Smooth muscle cell (in vitro differentiated cells): ENCODE data around the gene STARD7. TPM values are rescaled to one million over a fixed set of nuclear protein-coding genes. Genes with fewer than 3 reads are reported as not detected.

Experiments used
- DNase-seq: peaks from one replicate; lab custom pipeline; 2025; ENCODE audit not compliant: unreplicated experiment; lab: John Stamatoyannopoulos, UW
- H2AFZ ChIP-seq: fragments of 200-600 bp; sonication (generic); 2 replicates; pipeline ENCODE4 v1.6.0; 2016; ENCODE audit warnings: antibody characterized with exemption, low read depth, mild to moderate bottlenecking
- H3F3A ChIP-seq: fragments of 200-600 bp; sonication (generic); 2 replicates; pipeline ENCODE4 v1.6.0; 2017; ENCODE audit warnings: antibody characterized with exemption, low read depth
- H3K27ac ChIP-seq: fragments of 200-600 bp; sonication (generic); 2 replicates; pipeline ENCODE4 v1.5.1; 2016; ENCODE audit warnings: low read depth, mild to moderate bottlenecking
- H3K27me3 ChIP-seq: fragments of 200-600 bp; sonication (generic); 2 replicates; pipeline ENCODE4 v1.6.1; 2016; ENCODE audit warnings: low read depth, mild to moderate bottlenecking
- H3K36me3 ChIP-seq: fragments of 200-600 bp; sonication (generic); 2 replicates; pipeline ENCODE4 v1.5.1; 2016; ENCODE audit warnings: low read depth
- H3K4me1 ChIP-seq: fragments of 200-600 bp; sonication (generic); 2 replicates; pipeline ENCODE4 v1.5.1; 2016; ENCODE audit warnings: low read depth
- H3K4me2 ChIP-seq: fragments of 200-600 bp; sonication (generic); 2 replicates; pipeline ENCODE4 v1.6.0; 2016; ENCODE audit warnings: mild to moderate bottlenecking
- H3K4me3 ChIP-seq: fragments of 200-600 bp; sonication (generic); 2 replicates; pipeline ENCODE4 v1.5.1; 2016; ENCODE audit warnings: mild to moderate bottlenecking
- H3K79me2 ChIP-seq: fragments of 200-600 bp; sonication (generic); 2 replicates; pipeline ENCODE4 v1.6.0; 2016; ENCODE audit warnings: low read depth, mild to moderate bottlenecking
- H3K9ac ChIP-seq: fragments of 200-600 bp; sonication (generic); 2 replicates; pipeline ENCODE4 v1.6.0; 2016; ENCODE audit warnings: low read depth
- H3K9me3 ChIP-seq: fragments of 200-600 bp; sonication (generic); replicated peaks from 2 replicates; pipeline ENCODE4 v1.5.1; 2016; ENCODE audit warnings: low read depth
- H4K20me1 ChIP-seq: fragments of 200-600 bp; sonication (generic); 2 replicates; pipeline ENCODE4 v1.6.0; 2016; ENCODE audit warnings: low read depth
- CTCF ChIP-seq: fragments of 200-600 bp; sonication (generic); IDR thresholded peaks from 2 replicates; pipeline ENCODE4 v1.5.1; 2017; ENCODE audit warnings: borderline replicate concordance, mild to moderate bottlenecking, antibody characterized with exemption; ENCODE audit not compliant: insufficient read depth, poor library complexity, severe bottlenecking
- WGBS: methylation state at CpG from one replicate; pipeline ENCODE4 v1.1.7; 2016; ENCODE audit warnings: low lambda C conversion rate; 5-methylcytosine and 5-hydroxymethylcytosine counted together
- polyA plus RNA-seq: library from polyadenylated mRNA; unstranded; fragments of >200 nt; fragmentation: Nextera tagmentation; extraction: Ambion mirVana; gene quantifications from 2 replicates; pipeline ENCODE4 v1.2.1, GENCODE V29; 2016
- total RNA-seq: library from RNA; depleted of rRNA; stranded (reverse); fragments of >200 nt; gene quantifications from 2 replicates; pipeline ENCODE4 v1.2.3, GENCODE V29; 2014

The STARD7 gene
- total and polyA plus RNA-seq, 2 experiments from 2014 or later, result 62.3 to 64.4 TPM

GRCh38 chr2:96218508-96219131 is 10.0 kb upstream of the STARD7 start:
- no peak overlapping the region for H3K27ac ChIP-seq
- no peaks in the 10 kb centered on the region for H3K9me3 ChIP-seq
- no peaks in the 10 kb centered on the region for H3K4me1 ChIP-seq
- no peaks in the 10 kb centered on the region for H3F3A ChIP-seq
- no peak overlapping the region for H3K4me3 ChIP-seq
- H3K4me2 ChIP-seq, result no peak overlapping the region
- no peaks in the 10 kb centered on the region for H4K20me1 ChIP-seq
- TF ChIP-seq CTCF, result no peak
- peaks cover 4% of the 10 kb centered on the region for H3K79me2 ChIP-seq
- DNase-seq, result no peak
- H3K9ac ChIP-seq, result no peak overlapping the region
- H3K27me3 ChIP-seq, result no peaks in the 10 kb centered on the region
- 92% methylated on average over 13 of the region's 13 CpGs for WGBS
- no peak overlapping the region for H2AFZ ChIP-seq
- no peaks in the 10 kb centered on the region for H3K36me3 ChIP-seq

- no peaks in the 10 kb centered on the region for H4K20me1 ChIP-seq
- no peak overlapping the region for H3K27ac ChIP-seq
- peaks cover 1% of the 10 kb centered on the region for H3K4me1 ChIP-seq
- no peak for TF ChIP-seq CTCF
- no peak overlapping the region for H3K4me2 ChIP-seq
- peaks cover 10% of the 10 kb centered on the region for H3K79me2 ChIP-seq
- 93% methylated on average over 4 of the region's 4 CpGs for WGBS
- no peaks in the 10 kb centered on the region for H3K27me3 ChIP-seq
- no peaks in the 10 kb centered on the region for H3K36me3 ChIP-seq
- H3F3A ChIP-seq, result no peaks in the 10 kb centered on the region
- no peak overlapping the region for H2AFZ ChIP-seq
- no peak overlapping the region for H3K9ac ChIP-seq
- no peaks in the 10 kb centered on the region for H3K9me3 ChIP-seq
- H3K4me3 ChIP-seq, result no peak overlapping the region
- no peak for DNase-seq
These were observed 5.9 kb upstream of the STARD7 start for GRCh38 chr2:96214554-96214953.

GRCh38 chr2:96213379-96213778 is 4.8 kb upstream of the STARD7 start:
- H3K9me3 ChIP-seq, result no peaks in the 10 kb centered on the region
- H3K36me3 ChIP-seq, result no peaks in the 10 kb centered on the region
- H4K20me1 ChIP-seq, result no peaks in the 10 kb centered on the region
- no peaks in the 10 kb centered on the region for H3K27me3 ChIP-seq
- H3F3A ChIP-seq, result no peaks in the 10 kb centered on the region
- peaks cover 6% of the 10 kb centered on the region for H3K4me1 ChIP-seq
- TF ChIP-seq CTCF, result no peak
- H2AFZ ChIP-seq, result no peak overlapping the region
- no peak overlapping the region for H3K9ac ChIP-seq
- 98% methylated on average over 12 of the region's 12 CpGs for WGBS
- H3K79me2 ChIP-seq, result peaks cover 16% of the 10 kb centered on the region
- no peak for DNase-seq
- no peak overlapping the region for H3K4me3 ChIP-seq
- no peak overlapping the region for H3K27ac ChIP-seq
- H3K4me2 ChIP-seq, result no peak overlapping the region

- peaks cover 8% of the 10 kb centered on the region for H3K4me1 ChIP-seq
- 98% methylated on average over 4 of the region's 4 CpGs for WGBS
These were observed 3.7 kb upstream of the STARD7 start for GRCh38 chr2:96212339-96212738.

More at GRCh38 chr2:96212339-96212738, 3.7 kb upstream of the STARD7 start:
- Histone ChIP-seq H2AFZ (no peak overlapping the region), H3K4me3 (no peak overlapping the region), H4K20me1 (peaks cover 7% of the 10 kb centered on the region), H3K27me3 (no peaks in the 10 kb centered on the region), H3F3A (no peaks in the 10 kb centered on the region), H3K79me2 (peaks cover 23% of the 10 kb centered on the region), H3K4me2 (no peak overlapping the region), H3K27ac (no peak overlapping the region), H3K36me3 (no peaks in the 10 kb centered on the region), H3K9ac (no peak overlapping the region), H3K9me3 (no peaks in the 10 kb centered on the region)
- DNase-seq, result no peak
- no peak for TF ChIP-seq CTCF
